RKO (cell line): Measurements from ENCODE around the gene AGR2.
"Not testable (repeated sequence)": the region's sequence is repeated elsewhere in the genome, so short reads cannot be mapped to it uniquely, and the experiment has no call there.

Source experiments
- DNase-seq: peaks from one replicate; pipeline ENCODE4 v3.0.0-alpha.2; 2016; ENCODE audit warnings: low spot score

AGR2 gene

DNA sequence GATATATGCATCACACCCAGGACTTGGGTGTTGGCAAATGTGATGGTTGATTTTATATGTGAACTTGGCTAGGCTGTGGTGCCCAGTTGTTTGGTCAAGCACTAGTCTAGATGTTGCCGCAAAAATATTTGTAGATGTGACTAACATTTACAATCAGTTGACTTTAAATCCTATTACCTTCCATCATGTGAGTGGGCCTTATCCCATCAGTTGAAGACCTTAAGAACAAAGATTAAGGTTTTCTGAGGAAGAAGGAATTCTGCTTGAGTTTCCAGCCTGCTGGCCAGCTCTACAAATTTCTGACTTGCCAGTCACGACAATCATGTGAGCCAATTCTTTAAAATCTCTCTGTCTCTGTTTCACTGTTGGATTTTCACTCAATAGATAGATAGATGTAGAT, 30.9 kb downstream of the AGR2 start:
- no peak for DNase-seq

DNA sequence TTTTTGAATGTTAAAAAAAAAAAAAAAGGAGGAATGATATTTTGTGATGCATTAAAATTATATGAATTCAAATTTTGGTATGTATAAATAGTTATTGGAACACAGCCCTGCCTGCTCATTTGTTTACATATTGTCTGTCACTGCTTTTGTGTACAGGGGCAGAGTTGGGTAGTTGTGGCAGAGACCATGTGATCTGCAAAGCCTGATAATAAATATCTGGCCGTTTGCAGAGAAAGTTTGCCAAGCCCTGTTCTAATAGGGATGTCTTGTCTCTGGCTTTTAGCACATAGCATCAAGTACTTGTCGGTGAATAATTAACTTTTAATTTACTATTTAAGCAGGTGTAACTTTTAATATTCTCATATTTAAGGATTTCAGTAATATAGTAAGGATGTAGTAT, 31.5 kb downstream of the AGR2 start:
- no peak for DNase-seq

DNA sequence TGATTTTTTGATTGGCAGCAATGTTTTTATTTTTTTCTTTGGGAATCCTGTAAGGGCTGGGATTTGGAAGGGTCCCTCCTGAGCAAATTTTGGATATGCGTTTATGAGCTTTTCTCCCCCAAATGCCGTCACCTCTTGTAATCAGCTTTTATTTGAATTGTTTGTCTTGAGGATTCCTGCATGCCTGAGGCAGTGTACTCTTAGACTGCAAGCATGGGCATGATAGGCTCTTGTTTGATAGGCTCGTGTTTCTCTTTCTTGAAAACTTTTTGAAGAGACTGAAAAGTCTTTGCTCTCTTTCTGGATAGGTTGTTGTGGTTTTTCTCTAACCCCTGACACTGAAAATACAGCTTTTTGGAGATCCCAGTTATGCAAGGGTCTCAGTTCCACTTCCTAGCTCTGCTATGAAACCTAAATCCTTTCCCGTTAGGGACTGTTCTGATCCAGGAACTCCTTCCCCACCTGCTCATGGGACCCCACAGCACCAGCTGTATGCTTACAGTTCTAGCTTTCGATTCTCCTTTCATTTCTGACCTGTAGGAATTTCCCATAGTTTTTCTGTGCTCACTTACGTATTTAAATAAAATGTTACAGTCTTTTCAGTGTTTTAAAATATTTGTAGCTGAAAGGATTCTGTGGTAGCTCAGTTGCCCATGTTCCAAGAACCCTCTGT, 34.0 kb downstream of the AGR2 start:
- no peak for DNase-seq

DNA sequence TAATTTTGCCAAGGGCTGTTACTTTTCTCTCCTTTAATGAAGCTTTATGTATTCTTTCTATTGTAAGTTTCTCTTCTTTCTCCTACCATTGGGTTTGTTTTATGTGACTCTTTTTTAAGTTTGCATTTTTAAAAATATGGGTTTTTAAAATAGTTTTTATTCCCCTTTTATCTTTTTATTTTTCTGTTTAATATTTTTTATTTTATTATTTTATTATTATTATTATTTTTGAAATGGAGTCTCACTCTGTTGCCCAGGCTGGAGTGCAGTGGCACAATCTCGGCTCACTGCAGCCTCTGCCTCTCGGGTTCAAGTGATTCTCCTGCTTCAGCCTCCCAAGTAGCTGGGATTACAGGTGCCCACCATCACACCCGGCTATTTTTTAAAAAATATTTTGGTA, 34.8 kb downstream of the AGR2 start:
- not testable (repeated sequence) for DNase-seq

DNA sequence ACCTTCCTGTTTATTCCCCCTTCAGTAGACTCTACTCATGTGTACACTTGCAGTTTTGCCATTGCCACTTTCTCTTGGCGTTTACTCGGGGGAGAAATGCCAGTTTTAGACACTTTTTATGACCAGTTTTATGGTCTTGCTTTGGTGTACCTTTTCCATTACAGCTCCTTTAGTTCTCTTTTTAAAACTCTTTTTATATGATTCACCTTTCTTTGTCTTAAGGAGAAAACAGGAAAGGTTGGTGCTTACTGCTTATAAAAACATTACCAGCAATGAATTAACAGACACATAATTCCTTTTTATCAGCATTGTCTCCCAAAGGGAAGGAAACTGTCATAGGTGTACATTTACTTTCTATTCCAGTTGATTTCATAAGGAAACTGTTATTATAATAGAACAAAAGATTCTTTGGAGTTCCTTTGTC, 39.4 kb downstream of the AGR2 start:
- DNase-seq: no peak

DNA sequence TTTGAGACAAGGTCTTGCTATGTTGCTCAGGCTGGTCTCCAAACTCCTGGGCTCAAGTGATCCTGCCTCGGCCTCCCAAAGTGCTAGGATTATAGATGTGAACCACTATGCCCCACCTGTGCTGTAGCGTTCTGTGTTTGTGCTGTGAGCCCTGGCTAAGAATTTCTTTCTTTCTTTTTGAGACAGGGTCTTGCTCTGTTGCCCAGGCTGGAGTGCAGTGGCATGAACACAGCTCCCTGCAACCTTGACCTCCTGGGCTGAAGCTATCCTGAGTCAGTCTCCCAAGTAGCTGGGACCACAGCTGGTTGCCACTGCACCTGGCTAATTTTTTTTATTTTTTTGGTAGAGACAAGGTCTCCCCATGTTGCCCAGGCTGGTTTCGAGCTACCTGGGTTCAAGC, 39.9 kb downstream of the AGR2 start:
- no peak for DNase-seq

DNA sequence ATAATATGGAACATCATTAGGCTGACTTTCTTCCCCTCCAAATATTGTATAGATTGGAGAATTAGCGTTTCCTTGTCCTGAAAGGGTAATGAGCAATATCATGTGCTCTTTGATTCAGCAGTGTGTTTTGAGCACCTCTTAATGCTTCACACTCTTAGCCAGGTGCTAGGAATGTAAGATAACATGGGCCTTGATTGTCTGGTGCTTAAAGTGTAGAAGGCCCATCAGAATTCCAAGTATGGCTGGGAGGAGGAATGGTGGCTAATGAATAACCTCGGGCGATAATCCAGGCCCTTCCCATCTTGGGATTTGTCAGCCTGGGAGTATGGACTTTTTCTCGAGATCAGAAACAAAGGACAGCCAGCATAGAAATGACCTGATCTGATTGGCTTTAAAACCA, 42.6 kb downstream of the AGR2 start:
- no peak for DNase-seq

DNA sequence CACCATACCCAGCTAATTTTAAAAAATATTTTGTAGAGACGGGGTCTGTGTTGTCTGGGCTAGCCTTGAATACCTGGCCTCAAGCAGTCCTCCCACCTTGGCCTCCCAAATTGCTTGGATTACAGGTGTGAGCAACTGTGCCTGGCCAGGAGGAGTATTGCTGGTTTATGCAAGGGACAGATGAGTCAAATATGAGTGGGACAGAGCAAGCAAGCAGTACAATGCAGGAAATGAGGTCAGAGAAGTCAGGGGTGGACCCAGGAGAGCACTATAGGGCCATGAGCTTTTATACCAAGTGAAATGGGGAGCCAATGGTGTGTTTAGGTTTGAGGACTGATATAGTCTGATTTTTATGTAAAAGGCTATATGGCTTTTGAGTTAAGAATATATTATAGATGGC, 45.0 kb downstream of the AGR2 start:
- DNase-seq: no peak

DNA sequence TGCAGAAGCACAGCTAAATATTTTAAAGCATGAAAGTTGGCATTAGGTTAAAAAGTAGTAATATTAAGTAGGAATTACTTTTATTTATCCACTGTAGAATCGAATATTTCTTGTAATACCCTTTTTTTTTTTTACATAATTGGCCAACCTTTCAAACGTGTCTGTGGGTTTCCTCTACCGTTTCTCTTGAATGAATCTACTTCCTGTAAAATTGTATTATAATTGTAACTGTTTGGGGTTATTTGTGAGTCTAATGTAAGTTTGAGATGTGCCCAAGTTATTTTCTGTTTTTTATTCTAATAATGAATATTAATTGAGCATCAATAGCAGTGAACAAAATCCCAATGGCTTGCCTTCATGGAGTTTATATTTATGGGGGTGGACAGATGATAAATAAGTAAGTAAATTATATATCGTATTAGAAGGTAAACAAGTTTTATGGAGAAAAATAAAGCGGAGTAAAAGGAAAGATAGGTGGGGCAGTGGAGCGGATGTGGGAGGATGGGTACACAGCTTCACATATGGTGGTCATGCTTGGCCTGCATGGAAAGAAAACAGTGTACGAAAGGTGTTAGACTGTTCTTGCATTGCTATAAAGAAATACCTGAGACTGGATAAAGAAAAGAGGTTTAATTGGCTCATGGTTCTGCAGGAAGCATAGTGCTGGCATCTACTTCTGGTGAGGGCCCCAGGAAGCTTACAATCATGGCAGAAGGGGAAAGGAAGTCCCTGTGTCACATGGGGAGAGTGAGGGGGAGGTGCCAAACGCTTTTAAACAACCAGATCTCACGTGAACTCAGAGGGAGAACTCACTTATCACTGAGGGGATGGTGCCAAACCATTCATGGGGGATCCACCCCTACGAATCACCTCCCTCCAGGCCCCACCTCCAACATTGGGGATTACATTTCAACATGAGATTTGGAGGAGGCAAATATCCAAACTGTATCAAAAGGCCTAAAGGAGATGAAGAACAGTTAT, 45.9 kb downstream of the AGR2 start:
- DNase-seq: no peak

DNA sequence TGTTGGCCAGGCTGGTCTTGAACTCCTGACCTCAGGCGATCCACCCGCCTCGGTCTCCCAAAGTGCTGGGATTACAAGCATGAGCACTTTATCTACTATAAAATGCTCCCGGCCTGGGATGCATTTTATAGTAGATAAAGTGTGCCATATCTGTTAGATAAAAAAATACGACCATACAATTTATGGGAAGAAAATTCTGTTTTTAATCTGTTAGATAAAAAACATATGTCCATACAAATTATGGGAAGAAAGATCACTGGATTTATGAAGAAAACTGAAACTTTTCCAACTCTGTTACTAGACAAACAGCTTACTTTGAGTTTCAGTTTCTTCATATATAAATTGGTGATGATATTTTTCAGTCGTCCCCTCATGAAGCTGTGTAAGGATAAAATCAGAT, 46.8 kb downstream of the AGR2 start:
- no peak for DNase-seq

DNA sequence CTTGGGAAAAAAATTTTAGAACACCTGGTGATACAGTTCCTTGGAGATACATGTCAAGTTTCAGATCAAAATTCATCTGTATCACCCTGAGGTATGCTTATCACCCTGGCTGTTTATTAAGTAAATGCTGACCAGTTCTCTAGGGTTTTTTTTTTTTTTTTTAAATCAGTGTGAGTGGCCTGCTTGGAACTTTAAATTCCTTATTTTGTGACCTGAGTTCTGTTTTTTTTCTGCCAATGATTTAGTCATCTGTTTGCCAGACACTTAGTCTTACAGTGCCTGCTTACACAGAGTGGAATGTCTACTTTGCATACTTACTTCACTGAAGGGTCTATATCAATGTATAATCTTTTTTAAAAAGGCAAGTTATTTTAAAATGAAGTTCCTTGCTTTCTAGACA, 49.4 kb downstream of the AGR2 start:
- no peak for DNase-seq

DNA sequence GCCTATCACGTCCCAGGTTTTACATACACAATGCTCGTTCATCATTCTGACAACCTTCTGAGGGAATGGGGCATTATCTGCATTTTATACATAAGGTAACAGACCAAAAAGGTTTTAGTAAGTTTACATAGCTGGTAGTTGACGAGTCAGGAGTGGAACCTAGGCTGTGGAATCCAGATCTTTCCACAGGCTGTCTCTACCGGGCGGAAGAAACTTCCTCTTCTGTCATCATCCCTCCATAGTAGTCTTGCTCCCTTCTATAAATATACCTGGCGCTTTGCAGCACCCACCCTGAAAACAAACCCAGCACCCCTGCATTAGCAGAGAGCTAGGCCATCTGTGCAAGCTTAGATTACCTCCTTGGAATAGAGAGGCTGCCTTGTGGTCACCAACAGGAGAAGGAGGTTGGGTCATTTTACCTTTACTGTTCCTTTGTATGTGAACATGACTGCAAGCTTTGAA, 49.9 kb downstream of the AGR2 start:
- DNase-seq: no peak

DNA sequence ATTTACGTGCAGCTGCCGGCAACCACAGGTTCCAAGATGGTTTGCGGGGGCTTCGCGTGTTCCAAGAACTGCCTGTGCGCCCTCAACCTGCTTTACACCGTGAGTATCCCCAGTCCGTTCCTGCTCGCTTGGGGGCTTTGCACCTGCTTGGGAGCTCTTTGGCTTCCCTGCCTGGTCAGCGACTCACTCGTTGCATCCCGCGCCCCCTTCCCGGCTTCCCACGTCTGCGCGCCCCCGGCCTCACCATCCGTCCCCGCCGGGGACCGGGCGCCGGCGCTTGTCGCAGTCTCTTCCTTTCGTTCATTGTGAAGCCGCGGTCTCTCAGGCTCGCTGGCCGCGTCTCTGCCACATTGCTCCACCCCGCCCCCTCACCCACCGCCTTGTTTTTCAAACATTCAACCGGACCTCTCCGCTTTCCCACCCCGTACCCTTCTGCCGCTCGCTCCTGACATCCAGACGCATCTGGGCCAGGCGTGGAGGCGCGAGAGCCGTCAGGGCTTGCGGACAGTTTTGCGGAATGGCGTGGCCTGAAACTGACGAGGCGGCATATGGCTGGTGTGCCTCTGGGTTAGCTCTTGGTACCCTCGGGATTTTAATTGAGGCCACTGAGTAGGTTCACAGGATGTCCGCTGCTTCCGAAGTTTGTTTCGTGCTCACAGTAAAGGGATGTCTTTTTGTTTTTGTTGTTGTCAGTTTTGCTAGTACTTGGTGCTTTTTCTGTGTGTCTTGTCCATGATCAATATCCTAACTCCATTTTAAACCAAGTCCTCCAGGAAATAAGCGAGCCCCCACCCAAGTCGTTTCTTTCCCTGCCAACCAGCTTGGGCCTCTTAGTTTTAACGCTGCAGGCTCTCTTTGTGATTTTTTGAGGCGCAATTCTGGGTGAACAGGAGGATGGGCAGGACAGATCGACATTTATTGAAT, 50.6 kb downstream of the AGR2 start:
- no peak for DNase-seq

DNA sequence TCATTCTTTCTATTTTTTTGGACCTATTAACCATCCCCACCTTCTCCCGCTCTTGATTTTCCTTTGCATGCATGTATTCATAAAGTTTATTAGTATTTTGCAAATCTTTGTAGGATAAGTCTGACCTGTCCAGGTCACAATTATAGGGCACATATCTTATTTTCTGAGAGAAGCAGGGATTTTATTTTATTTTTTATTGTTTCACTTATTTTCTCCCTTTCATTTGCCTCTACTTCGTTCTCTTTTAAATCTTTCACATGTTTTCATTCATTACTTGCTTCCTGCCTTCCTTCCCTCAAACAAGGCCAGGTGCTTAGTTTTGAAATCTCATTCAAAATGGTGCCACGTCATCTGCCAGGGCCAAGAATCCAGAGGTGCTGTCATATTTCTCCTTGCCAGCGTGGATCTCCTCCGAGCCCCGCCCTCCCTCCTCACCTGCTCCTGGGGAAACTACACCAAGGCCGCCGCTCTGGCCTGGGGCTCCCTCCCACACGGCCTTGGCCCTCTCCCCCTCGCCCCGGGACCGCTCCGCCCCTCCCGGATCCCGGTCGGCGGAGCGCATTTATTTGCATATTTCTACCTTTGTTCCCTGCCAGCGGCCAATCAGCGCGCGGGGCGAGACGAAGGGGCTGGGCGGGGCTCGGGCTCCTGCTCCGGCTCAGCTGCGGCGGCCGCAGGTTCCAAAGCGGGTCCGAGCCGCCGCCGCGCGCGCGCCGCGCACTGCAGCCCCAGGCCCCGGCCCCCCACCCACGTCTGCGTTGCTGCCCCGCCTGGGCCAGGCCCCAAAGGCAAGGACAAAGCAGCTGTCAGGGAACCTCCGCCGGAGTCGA, 51.5 kb downstream of the AGR2 start, which contains the start of gene TSPAN13:
Gene TSPAN13, plus strand, starts transcription at position 654 of the 830 bp plus-strand sequence. CDS start 213 bp downstream, outside the sequence.
- peak; percentile 31 for DNase-seq

DNA sequence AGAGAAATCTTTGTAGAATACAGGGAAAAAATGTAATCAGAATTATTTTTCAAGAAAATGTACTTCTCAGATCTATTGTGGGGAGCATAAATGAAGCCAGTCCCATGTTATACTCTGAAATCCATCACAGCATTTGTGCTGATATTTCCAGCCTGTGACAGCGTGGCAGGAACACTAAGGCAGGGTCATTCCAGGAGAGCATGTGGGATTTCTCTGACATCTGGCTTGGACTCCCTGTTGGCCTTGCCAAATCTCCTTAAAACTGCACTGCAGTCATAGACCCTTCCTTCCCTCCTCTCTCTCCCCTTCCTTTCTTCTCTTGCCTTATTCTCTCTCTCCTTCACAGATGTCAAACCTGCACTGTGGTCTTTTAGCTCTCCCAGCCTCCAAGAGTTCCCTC, 57.7 kb downstream of the AGR2 start:
- DNase-seq: no peak

DNA sequence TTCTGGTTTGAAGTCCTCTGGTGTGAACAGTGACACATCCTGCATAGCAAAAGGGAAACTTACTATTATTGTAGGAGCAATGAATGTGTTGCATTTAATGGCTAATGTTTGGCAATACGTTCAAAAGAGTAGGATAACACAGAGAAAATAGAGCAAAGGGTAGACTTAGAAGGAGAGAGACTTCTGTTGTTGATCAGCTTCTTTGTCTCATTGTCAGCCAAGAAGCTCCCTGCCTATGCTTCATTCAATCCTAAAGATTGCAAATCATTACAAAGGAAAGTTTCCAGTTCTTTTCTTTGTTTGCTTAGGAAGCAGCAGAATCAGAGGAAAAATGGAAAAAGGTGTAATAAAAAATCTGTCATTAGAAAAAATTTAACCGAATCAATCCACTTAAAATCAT, 59.2 kb downstream of the AGR2 start:
- no peak for DNase-seq

DNA sequence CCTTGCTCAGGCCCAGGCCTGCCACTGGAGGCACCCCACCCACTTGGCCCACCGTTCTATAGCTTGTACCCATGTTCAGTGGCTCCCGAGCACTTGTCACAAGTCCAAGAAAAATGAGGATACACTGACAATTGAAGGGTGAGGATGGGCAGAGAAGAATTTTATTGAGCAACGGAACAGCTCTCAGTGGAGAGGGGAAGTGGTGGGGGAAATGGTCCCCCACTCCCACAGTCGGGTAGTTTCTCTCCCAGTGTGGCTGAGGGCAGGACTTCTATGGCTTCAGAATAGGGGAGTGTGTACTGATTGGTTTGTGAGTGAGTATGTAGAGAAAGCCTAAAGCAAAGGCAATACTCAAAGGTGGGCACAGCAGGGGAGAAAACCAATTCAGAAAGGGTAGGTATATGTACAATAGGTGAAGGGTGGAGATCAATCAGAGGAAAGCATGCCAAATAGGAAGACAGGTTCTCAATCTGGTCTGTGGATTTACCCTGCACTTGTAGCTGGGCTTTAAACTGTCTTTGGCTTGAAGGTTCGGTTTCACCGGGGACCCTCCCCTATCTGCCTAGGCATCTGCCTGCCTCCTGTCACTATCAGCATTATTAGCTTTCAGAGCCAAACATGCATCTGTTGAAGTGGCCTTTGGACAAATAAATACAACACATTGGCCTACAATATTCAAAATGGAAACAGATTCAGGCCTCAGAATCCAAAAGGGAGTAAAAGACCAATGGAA, 60.1 kb downstream of the AGR2 start:
- no peak for DNase-seq

DNA sequence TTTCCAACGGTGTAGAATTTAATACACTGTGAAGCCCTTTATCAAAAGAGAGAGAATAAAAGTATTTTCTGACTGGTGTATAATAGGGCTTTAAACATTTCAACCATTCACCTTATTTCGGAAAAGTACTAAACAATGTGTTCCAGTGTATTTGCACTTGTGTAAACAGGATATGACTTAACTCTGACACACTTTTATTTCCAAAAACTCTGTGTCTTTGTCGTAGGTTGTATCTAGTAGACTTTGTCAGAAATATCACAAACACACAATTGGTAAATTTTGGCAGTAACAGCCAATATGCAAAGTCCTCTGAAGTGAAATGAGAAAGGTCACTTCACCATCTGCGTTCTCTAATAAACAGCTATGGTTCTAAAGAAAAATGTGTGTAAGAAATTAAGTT, 61.6 kb downstream of the AGR2 start:
- DNase-seq: no peak

DNA sequence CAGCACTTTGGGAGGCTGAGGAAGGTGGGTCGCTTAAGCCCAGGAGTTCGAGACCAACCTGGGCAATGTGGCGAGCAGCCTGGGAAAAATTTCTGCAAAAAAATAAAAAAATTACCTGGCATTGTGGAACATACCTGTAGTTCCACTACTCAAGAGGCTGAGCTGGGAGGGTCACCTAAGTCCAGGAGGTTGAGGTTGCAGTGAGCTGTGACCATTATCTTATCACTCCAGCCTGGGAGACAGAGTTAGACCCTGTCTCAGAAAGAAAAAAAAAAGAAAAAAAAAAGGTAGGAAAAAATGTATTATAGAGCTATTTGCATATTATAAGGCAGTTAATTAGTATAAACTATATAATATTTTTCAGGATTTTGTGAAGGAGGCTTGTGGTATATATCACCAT, 62.3 kb downstream of the AGR2 start:
- no peak for DNase-seq
